ENCODE results near the gene C10orf71. TPM values are rescaled to one million over a fixed set of nuclear protein-coding genes. Genes with fewer than 3 reads are reported as not detected.

C10orf71 gene
- total RNA-seq, 2 donors from 2014 or later = not detected

DNA sequence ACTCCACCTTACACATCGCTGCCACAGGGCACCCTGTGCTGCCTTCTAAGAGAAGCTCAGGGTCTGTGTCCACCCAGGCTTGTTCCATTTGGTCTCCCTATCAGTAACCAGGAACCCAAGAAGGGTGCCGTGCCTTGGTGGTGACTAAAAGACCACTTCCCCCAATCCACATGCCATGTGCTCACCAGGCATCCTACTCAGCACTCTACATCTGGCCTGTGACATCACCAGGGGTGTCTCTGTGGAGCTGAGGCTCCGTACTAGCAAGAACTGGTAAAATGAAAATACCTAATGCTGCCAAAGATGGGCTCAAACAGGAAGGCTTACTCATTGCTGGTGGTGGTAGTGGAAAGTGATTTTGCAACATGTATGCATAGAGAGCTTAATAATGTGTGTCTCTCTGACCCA is 19.0 kb upstream of the C10orf71 start:
- ATAC-seq (peak; percentile 93 to 96), DNase-seq (ENCODE audit: low spot score) (peak; percentile 66)
- Mint-ChIP-seq H3K9me3 (no peaks in the 10 kb centered on the region), H3K4me1 (ENCODE audit: low read depth in 2 of 2) (peaks cover 21 to 26% of the 10 kb centered on the region in 2 donors), H3K27ac (peak overlapping the region; percentile 37 to 50), H3K4me3 (peak overlapping the region; percentile 58), H3K36me3 (no peaks in the 10 kb centered on the region), H3K27me3 (no peaks in the 10 kb centered on the region)

DNA sequence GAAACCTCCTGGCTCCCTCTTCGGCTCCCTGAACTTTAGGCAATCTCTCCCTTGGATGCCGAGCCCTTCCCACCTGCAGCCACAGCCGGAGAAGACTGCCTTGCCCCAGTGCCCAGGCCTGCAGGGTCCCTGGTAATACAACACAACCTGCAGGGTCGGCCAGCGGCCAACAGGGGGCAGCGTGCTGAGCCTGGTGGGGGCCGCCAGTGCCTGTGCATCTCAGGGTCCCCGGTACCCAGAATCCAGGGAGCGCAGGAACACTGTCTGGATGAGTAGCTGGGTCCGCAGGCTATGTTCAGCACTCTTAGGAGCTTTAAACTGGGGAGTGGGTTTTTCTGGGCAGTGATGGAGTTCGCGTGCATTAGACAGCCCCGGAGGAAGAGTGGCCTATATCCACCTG is 17.5 kb upstream of the C10orf71 start:
- H3K27me3 Mint-ChIP-seq = no peaks in the 10 kb centered on the region
- ATAC-seq = no peak
- DNase-seq (ENCODE audit: low spot score) = no peak
- no peak overlapping the region for H3K27ac Mint-ChIP-seq
- H3K9me3 Mint-ChIP-seq = no peaks in the 10 kb centered on the region
- H3K36me3 Mint-ChIP-seq = no peaks in the 10 kb centered on the region
- peaks cover 26 to 29% of the 10 kb centered on the region in 2 donors for H3K4me1 Mint-ChIP-seq (ENCODE audit: low read depth in 2 of 2)
- H3K4me3 Mint-ChIP-seq = no peak overlapping the region

DNA sequence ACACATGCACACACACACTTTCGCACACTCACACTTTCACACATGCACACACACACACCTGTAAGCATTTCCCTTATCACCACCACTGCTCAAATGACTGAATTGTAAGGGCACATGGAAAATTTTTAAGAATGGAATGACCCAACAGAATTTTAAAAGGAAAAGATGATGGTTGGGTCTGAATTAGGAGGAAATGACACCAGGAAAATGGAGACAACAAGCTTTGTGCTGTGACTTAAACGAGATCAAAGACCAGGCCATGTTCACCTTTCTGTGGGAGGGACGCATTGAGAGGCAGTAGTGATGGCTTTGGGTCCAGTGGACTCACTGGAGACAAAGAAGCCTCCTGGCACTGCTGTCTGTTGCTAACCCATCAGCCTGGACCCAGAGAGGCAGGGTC is 16.7 kb upstream of the C10orf71 start:
- DNase-seq (ENCODE audit: low spot score) = no peak
- no peaks in the 10 kb centered on the region for H3K36me3 Mint-ChIP-seq
- no peaks in the 10 kb centered on the region for H3K9me3 Mint-ChIP-seq
- no peak for ATAC-seq
- peaks cover 26 to 31% of the 10 kb centered on the region in 2 donors for H3K4me1 Mint-ChIP-seq (ENCODE audit: low read depth in 2 of 2)
- no peaks in the 10 kb centered on the region for H3K27me3 Mint-ChIP-seq
- H3K27ac Mint-ChIP-seq = no peak overlapping the region
- H3K4me3 Mint-ChIP-seq = no peak overlapping the region

DNA sequence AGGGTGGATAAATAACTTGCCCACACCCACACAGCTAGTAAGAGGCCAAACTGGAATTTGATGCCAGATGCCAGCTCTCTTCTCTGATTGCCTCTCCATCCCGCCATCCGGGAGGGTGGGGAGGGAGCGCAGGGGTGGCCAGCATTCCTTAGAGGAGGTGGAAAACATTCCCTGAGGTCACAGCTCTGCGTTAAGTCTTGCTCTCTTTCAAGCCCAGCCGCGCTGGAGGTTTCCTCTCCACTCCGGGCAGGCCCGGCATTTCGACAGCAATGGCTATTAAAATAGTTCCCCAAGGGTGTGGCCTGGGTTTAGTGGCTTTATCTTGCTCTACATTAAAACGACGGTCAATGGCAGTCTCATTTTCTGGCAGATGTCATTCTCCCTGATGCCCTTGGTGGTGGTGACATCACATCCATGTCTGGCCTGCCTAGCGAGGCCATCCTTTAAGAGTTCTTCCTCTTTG is 16.1 kb upstream of the C10orf71 start:
- H3K9me3 Mint-ChIP-seq = no peaks in the 10 kb centered on the region
- no peak overlapping the region for H3K4me3 Mint-ChIP-seq
- peaks cover 26 to 31% of the 10 kb centered on the region in 2 donors for H3K4me1 Mint-ChIP-seq (ENCODE audit: low read depth in 2 of 2)
- ATAC-seq (no peak), DNase-seq (ENCODE audit: low spot score) (no peak)
- H3K36me3 Mint-ChIP-seq = no peaks in the 10 kb centered on the region
- peak overlapping the region in 1 of 2 donors; percentile 27 for H3K27ac Mint-ChIP-seq
- H3K27me3 Mint-ChIP-seq = no peaks in the 10 kb centered on the region

DNA sequence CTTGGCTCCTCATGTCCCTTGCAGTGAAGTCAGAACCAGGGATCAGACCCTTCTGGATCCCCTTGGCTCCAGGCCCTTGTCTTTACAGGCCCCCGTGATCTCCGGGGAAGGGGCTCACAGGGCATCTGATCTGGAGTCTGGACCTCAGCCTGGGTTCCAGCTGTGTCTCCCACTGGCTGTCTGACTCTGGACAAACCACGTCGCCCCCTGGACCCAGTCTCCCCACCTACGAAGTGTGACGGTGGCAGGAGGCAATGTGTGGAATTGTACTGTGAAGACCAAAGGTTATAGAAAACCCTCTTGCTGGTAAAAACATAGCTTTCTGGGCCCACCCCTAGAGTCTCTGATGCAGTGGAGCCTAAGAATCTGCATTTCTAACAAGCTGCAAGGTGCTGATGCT is 15.5 kb upstream of the C10orf71 start:
- no peaks in the 10 kb centered on the region for H3K9me3 Mint-ChIP-seq

DNA sequence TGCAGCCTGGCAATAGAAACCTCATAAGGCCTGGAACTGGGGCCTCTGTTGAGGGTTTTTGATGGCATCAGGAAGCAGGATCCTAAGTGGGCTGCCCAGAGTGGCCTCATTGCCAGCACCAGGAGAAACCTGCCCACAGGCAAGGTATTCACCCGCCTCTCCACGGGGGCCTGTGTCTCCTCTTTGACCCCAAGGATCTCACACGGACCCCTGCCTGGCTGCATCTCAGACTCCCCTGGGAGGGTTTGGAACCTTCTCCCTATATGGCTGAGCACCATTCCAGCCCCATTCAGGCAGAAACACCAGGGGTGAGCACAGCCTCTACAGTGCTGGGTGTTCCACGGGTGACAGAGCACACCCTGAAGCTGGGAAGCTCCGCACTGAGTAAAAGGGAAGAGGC is 14.6 kb upstream of the C10orf71 start:
- Mint-ChIP-seq H3K4me3 (no peak overlapping the region), H3K36me3 (no peaks in the 10 kb centered on the region), H3K9me3 (no peaks in the 10 kb centered on the region), H3K27ac (peak overlapping the region in 1 of 2 donors; percentile 63), H3K27me3 (no peaks in the 10 kb centered on the region), H3K4me1 (ENCODE audit: low read depth in 2 of 2) (peaks cover 22 to 27% of the 10 kb centered on the region in 2 donors)
- no peak for ATAC-seq
- DNase-seq (ENCODE audit: low spot score) = no peak

More for the DNA sequence above, 15.5 kb upstream of the C10orf71 start:
- Mint-ChIP-seq H3K4me1 (ENCODE audit: low read depth in 2 of 2) (peaks cover 26 to 31% of the 10 kb centered on the region in 2 donors), H3K27ac (peak overlapping the region in 1 of 2 donors; percentile 27), H3K36me3 (no peaks in the 10 kb centered on the region), H3K4me3 (no peak overlapping the region), H3K27me3 (no peaks in the 10 kb centered on the region)
- no peak for ATAC-seq
- no peak for DNase-seq (ENCODE audit: low spot score)

DNA sequence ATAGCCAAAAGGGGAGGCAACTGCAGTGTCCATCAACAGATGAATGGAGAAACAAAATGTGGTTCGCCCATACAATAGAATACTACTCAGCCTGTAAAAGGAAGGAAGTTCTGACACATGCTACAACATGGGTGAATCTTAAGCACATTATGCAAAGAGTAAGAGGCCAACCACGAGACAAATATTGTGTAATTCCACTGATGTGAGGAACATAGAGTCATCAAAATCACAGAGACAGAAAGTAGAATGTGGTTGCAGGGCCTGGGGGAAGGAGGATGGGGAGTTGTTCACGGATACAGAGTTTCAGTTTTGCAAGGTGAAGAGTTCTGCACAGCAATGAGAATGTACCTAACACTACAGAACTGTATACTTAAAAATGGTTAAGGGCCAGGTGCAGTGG is 13.7 kb upstream of the C10orf71 start:
- Mint-ChIP-seq H3K36me3 (no peaks in the 10 kb centered on the region), H3K27me3 (peaks cover 0 to 3% of the 10 kb centered on the region in 2 donors), H3K4me1 (ENCODE audit: low read depth in 2 of 2) (peaks cover 13 to 18% of the 10 kb centered on the region in 2 donors), H3K9me3 (no peaks in the 10 kb centered on the region), H3K27ac (peak overlapping the region; percentile 55 to 63), H3K4me3 (peak overlapping the region; percentile 45)
- DNase-seq (ENCODE audit: low spot score) (peak; percentile 69), ATAC-seq (peak; percentile 93 to 95)

DNA sequence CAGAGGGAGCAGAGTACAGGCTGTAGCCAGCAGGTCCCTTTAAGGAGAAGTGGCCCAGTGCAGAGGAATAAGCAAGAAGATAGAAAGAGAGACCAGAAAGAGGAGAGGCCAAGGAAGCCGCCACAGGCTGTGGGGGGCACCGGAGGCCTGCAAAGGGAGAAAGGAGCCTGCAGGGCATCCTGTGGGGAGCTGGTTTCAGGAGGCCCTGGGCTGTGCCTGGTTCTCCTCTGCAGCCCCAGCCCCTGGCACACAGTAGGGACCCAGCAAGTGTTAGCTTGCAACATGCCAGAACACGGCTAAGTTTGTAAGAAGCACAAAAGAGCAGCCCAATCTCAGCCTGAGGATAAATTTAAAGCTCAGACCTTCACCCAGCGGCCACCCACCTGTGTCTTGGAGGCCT is 12.3 kb upstream of the C10orf71 start:
- no peak overlapping the region for H3K4me3 Mint-ChIP-seq

DNA sequence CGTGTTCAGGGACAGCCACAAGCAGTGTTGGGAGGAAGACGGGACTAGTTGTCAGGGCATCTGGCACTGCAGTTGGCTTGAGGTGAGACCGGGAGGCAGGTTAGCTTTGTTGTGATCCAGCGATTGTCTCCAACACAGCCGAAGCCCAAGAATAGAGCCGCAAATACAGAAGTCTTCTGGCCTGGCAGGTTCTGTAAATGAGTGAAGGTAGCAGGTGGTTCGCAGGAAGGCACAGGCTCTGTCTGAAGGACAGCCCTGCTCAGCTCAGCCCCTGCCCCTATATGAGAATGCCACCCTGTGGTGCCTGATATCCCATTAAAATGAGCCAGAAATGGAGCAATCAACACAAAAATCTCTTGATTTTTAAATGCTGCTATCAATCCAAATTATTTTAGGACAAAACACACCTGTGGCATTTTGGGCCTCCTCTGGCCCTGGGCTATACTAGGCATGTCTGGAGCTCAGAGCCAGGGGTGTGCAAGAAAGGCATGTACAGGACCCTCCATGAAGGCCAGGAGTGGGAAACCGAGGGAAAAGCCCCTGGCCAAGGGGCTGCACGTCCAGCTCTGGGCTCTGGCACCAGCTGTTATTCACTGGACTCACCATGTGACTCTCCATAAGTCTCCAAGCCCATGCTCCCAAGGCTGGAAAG is 11.2 kb upstream of the C10orf71 start:
- no peaks in the 10 kb centered on the region for H3K36me3 Mint-ChIP-seq
- DNase-seq (ENCODE audit: low spot score) (no peak), ATAC-seq (no peak)
- no peak overlapping the region for H3K4me3 Mint-ChIP-seq
- H3K27ac Mint-ChIP-seq = peak overlapping the region in 1 of 2 donors; percentile 45
- H3K9me3 Mint-ChIP-seq = no peaks in the 10 kb centered on the region
- H3K4me1 Mint-ChIP-seq (ENCODE audit: low read depth in 2 of 2) = peaks cover 10 to 22% of the 10 kb centered on the region in 2 donors
- peaks cover 0 to 6% of the 10 kb centered on the region in 2 donors for H3K27me3 Mint-ChIP-seq

More for the DNA sequence above, 12.3 kb upstream of the C10orf71 start:
- H3K27me3 Mint-ChIP-seq = peaks cover 0 to 3% of the 10 kb centered on the region in 2 donors
- H3K27ac Mint-ChIP-seq = no peak overlapping the region
- H3K4me1 Mint-ChIP-seq (ENCODE audit: low read depth in 2 of 2) = peaks cover 10 to 18% of the 10 kb centered on the region in 2 donors
- no peaks in the 10 kb centered on the region for H3K9me3 Mint-ChIP-seq
- DNase-seq (ENCODE audit: low spot score) (no peak), ATAC-seq (no peak)
- H3K36me3 Mint-ChIP-seq = no peaks in the 10 kb centered on the region

DNA sequence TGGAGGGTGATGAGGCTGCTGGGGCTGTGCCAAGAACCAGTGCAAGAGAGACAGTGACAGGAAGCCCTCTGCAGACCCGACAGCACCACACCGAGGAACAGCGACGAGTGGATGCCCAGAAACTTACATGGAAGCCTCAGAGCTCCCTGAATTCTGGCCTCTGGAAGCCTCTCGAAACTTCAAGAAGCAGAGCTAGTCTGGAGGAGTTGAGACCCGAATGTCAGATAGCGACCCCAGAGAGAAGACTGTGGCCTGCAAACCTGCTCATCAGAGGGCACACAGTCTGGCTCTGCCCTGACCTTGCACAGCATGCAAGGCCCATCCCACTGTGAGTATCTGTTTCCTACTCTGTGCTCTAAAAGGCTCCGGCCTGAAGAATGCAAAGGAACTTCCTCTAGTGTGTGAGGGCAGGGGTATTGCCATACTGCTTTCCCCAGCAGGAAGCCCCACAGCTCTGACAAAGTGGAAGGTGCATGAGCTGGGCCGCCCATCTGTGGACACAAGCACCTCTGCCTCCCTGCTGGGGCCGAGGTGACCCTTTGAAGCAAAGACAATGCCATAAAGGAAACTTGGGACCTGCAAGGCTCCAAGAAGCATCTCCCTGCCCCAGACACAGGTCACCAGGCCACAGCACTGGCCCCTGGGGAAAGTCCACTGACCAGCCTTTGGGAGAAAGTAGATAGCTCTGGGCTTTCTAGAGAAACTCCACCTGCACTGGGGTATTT is 10.5 kb upstream of the C10orf71 start:
- DNase-seq (ENCODE audit: low spot score) = no peak
- Mint-ChIP-seq H3K36me3 (no peaks in the 10 kb centered on the region), H3K4me3 (no peak overlapping the region), H3K9me3 (no peaks in the 10 kb centered on the region), H3K27ac (peak overlapping the region in 1 of 2 donors; percentile 45), H3K27me3 (peaks cover 0 to 6% of the 10 kb centered on the region in 2 donors), H3K4me1 (ENCODE audit: low read depth in 2 of 2) (peaks cover 10 to 19% of the 10 kb centered on the region in 2 donors)
- ATAC-seq = no peak

DNA sequence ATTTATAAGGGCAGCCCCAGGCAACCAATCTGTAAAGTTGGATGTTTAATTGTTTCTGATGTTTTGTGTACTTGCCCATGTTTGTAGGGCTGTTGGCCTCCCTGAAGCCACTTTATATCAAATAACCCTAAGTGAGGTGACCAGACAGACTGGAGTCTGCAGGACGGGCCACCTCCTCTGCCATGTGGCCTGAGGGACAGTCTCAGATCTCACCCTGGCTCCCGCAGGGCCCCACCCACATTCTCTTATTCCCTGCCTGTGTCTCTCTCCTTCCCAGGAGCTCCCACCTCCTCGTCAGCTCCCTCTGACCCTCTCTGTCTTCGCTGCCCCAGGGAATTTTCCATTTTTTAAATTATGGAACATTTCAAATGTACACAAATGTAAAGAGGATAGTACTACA is 9.5 kb upstream of the C10orf71 start:
- Mint-ChIP-seq H3K27me3 (peaks cover 0 to 6% of the 10 kb centered on the region in 2 donors), H3K9me3 (no peaks in the 10 kb centered on the region), H3K36me3 (no peaks in the 10 kb centered on the region), H3K4me3 (no peak overlapping the region), H3K4me1 (ENCODE audit: low read depth in 2 of 2) (peaks cover 10 to 19% of the 10 kb centered on the region in 2 donors), H3K27ac (no peak overlapping the region)
- no peak for ATAC-seq
- DNase-seq (ENCODE audit: low spot score) = no peak

DNA sequence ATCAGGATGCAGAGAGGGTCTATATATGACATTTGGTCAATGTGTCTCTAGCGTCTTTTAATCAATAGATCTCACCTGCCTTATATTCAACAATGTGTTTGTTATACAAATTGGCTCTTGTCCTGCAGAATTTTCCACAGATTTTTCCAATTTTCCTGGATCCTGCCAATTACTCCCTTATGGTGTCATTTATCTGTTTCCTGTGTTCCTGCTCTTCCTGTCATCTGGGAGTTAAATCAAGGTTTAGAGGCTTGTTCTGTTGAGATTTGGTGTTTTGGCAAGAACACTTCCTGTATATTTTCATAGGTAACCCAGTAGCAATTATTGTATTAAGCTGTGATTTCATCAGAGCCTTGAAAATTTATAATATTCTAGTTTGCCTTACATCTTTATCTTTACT is 8.8 kb upstream of the C10orf71 start:
- peaks cover 0 to 6% of the 10 kb centered on the region in 2 donors for H3K27me3 Mint-ChIP-seq
- H3K4me3 Mint-ChIP-seq = no peak overlapping the region
- H3K4me1 Mint-ChIP-seq (ENCODE audit: low read depth in 2 of 2) = peaks cover 4 to 14% of the 10 kb centered on the region in 2 donors
- ATAC-seq (no peak), DNase-seq (ENCODE audit: low spot score) (no peak)
- H3K27ac Mint-ChIP-seq = no peak overlapping the region
- H3K9me3 Mint-ChIP-seq = no peaks in the 10 kb centered on the region
- no peaks in the 10 kb centered on the region for H3K36me3 Mint-ChIP-seq

DNA sequence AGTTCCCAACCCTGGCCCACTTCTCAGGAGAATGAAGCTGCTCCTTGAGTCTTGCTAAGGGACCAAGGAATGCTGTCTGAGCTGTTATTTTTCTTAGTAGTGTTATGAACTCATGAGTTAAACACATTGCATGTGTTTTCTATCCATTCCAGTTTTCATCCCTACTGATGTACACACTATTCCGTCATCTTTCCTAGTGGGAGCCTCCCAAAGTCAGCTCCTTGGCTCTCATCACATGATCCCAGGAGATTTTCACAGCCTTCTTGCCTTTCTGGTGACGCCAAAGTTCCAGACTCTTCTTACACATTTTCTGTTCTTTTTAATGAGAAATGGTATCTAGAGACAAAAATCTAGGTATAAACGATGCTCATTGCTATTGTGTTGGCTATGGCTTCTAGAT is 8.4 kb upstream of the C10orf71 start:
- Mint-ChIP-seq H3K36me3 (no peaks in the 10 kb centered on the region), H3K9me3 (no peaks in the 10 kb centered on the region)

DNA sequence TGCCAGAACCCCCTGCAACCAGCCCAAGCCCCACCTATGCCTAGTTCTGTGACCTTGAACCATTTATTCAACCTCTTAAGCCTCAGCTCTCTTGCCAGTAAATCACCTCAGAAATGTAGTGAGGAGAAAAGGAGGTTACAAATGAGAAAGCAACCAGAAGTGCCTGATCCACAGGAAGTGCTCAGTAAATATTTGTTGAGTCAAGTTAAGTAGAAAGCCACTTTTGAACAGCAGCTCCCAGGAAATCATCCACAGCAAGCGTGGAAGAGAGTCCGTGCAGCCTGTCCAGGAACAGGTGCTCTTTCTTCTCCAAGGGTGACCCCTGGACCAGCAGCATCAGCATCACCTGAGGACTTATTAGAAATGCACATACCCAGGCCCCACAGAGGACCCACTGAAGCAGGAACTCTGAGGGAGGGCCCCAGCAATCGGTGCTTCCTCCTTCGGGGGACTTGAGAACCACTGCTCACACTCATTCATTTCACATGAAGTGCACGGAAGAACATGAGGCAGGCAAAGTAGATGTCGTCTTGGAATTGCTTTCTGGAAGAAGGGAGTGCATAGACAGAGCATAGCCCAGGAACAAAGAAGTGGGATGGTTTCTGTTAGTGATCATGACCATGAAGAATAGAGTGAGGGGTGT is 6.3 kb upstream of the C10orf71 start:
- no peaks in the 10 kb centered on the region for H3K36me3 Mint-ChIP-seq
- H3K9me3 Mint-ChIP-seq = no peaks in the 10 kb centered on the region
- peaks cover 0 to 6% of the 10 kb centered on the region in 2 donors for H3K27me3 Mint-ChIP-seq
- peaks cover 0 to 6% of the 10 kb centered on the region in 2 donors for H3K4me1 Mint-ChIP-seq (ENCODE audit: low read depth in 2 of 2)
- ATAC-seq = no peak
- no peak for DNase-seq (ENCODE audit: low spot score)
- no peak overlapping the region for H3K4me3 Mint-ChIP-seq
- no peak overlapping the region for H3K27ac Mint-ChIP-seq

More for the DNA sequence above, 8.4 kb upstream of the C10orf71 start:
- peaks cover 0 to 6% of the 10 kb centered on the region in 2 donors for H3K27me3 Mint-ChIP-seq
- no peak overlapping the region for H3K27ac Mint-ChIP-seq
- ATAC-seq = no peak
- DNase-seq (ENCODE audit: low spot score) = no peak
- H3K4me1 Mint-ChIP-seq (ENCODE audit: low read depth in 2 of 2) = peaks cover 0 to 10% of the 10 kb centered on the region in 2 donors
- H3K4me3 Mint-ChIP-seq = no peak overlapping the region
